IPS-15b (cell line): Measurements from ENCODE around the gene SNAI1.

Experiments
- H3K27me3 ChIP-seq: one replicate; pipeline ENCODE4 v1.6.1; 2013; ENCODE audit warnings: low read length; ENCODE audit not compliant: control insufficient read depth, insufficient read depth
- H3K36me3 ChIP-seq: one replicate; pipeline ENCODE4 v1.6.1; 2013; ENCODE audit warnings: low read length; ENCODE audit not compliant: control insufficient read depth, insufficient read depth
- H3K4me1 ChIP-seq: one replicate; pipeline ENCODE4 v1.6.1; 2013; ENCODE audit warnings: mild to moderate bottlenecking, low read length; ENCODE audit not compliant: control insufficient read depth, insufficient read depth
- H3K4me3 ChIP-seq: one replicate; pipeline ENCODE4 v1.5.1; 2013; ENCODE audit warnings: low read depth, low read length
- H3K9ac ChIP-seq: one replicate; pipeline ENCODE4 v1.6.1; 2013; ENCODE audit warnings: low read depth, mild to moderate bottlenecking, low read length
- H3K9me3 ChIP-seq: one replicate; pipeline ENCODE4 v1.6.1; 2013; ENCODE audit warnings: mild to moderate bottlenecking, low read length; ENCODE audit not compliant: control insufficient read depth, insufficient read depth

SNAI1 gene

GRCh38 chr20:49982346-49983122 is at the start of gene SNAI1:
TSS of gene SNAI1 (plus strand) at chr20:49982980. CDS start at chr20:49983060, 80 bp downstream.
- Histone ChIP-seq H3K9me3 (no peaks in the 10 kb centered on the region), H3K9ac (peak within 1 kb of the TSS; percentile 54), H3K4me3 (peak within 1 kb of the TSS; percentile 85), H3K27me3 (peaks cover 20% of the 10 kb centered on the region), H3K36me3 (peaks cover 9% of the 10 kb centered on the region), H3K4me1 (peaks cover 14% of the 10 kb centered on the region)

- no peak overlapping the region for H3K9ac ChIP-seq
These were observed 47.0 kb upstream of the SNAI1 start for GRCh38 chr20:49935746-49936152.

DNA sequence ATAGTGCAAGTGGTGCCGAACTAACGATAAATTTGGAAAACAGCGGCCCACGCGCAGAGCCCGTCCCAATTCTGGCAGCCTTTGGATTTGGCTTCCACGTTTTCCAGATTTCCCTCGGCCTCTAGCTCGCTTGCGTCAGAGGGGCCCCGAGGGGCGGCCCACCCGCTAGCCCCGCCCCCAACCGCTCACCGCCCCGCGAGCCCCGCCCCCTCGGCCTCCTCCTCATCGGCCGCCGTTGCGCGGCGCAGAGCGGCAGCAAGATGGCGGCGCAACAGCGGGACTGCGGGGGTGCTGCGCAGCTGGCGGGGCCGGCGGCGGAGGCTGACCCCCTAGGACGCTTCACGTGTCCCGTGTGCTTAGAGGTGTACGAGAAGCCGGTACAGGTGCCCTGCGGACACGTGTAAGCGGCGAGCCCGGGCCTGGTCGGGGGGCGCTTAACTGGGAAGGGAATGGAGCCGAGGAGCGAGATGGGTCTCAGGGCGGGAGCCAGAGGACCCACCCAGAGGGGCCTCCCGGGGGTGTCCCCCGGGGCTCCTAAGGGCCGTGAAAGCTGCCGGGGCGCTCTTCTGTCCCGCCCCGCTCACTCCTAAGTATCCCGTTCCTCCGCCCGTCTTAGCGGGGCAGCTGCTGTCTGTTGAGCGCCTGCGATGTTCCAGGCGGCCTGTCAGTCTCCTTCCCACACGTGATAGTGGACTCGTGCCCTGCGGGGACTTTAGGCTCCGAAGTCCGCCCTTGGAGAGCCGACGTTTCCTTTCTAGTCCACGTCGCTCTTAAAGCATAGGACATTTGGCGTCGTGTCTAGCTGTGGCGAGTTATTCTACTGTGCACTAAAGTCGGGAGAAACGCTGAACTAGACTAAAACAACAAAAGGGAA is 46.4 kb upstream of the SNAI1 start, which contains the start of gene RNF114:
Gene RNF114, plus strand, starts transcription at position 245 of the 874 bp plus-strand sequence. Its CDS starts 16 bp downstream, at position 261.
- H3K36me3 ChIP-seq: peaks cover 5% of the 10 kb centered on the region
- peak within 1 kb of the TSS; percentile 81 for H3K9ac ChIP-seq
- H3K4me1 ChIP-seq: peaks cover 10% of the 10 kb centered on the region
- peak within 1 kb of the TSS; percentile 96 for H3K4me3 ChIP-seq
- H3K9me3 ChIP-seq: no peaks in the 10 kb centered on the region
- no peaks in the 10 kb centered on the region for H3K27me3 ChIP-seq

More at GRCh38 chr20:49935746-49936152, 47.0 kb upstream of the SNAI1 start:
- Histone ChIP-seq H3K27me3 (no peaks in the 10 kb centered on the region), H3K4me3 (peak overlapping the region; percentile 26), H3K9me3 (no peaks in the 10 kb centered on the region), H3K36me3 (no peaks in the 10 kb centered on the region), H3K4me1 (peaks cover 10% of the 10 kb centered on the region)

GRCh38 chr20:49937027-49937929 is 45.5 kb upstream of the SNAI1 start:
- H3K4me1 ChIP-seq: peaks cover 10% of the 10 kb centered on the region

DNA sequence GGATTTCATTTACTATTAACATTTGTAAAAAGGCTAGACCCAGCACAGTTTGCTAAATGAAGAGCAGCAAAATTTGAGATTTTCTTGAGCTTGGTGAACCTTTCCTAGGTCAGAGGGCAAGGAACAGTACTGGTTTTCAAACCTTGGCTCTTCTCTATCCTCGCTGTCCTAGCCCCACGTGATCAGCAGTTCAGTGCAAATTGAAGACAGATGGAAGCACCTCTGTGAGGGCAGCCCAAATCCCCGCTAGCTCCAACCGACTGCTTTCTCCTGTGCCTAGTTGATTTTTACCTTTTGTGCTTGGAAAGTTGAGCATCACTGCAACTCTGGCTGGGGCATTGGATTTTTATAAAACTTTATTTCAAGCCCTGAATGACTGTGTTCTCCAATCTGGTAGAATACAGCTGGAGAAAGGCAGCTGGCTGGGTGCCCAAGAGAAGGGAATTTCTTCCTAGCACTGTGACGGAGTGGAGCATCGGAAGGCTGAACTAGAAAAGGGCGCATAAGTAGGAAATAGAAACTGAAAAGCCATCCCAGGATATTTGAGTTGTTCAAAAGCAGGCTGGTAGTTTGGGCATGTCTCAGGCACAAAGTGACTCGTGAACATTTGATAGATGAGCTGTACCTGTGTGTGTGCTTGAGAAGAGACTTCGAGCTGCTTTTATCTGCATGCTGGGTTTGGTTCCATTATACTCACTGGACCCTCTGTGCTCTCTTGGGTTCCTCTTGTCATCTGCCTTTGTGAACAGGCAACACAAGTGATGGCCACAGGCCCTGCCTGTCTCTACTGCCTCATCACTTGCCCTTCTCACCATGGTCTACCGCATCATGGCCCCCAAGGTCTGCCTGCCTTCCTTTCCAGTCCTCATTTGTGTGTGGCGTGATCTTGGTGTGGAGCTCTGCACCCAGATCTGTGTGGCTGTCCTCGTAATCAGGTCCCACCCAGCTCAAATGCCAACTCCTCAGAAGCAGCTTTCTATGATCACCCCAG is 44.3 kb upstream of the SNAI1 start:
- peak overlapping the region; percentile 96 for H3K4me3 ChIP-seq
- H3K4me1 ChIP-seq: peaks cover 10% of the 10 kb centered on the region
- peak overlapping the region; percentile 18 for H3K9ac ChIP-seq

More at GRCh38 chr20:49937027-49937929, 45.5 kb upstream of the SNAI1 start:
- H3K9me3 ChIP-seq: no peaks in the 10 kb centered on the region
- H3K27me3 ChIP-seq: no peaks in the 10 kb centered on the region
- H3K4me3 ChIP-seq: peak overlapping the region; percentile 96
- peaks cover 8% of the 10 kb centered on the region for H3K36me3 ChIP-seq
- H3K9ac ChIP-seq: peak overlapping the region; percentile 81

GRCh38 chr20:49941456-49941855 is 41.3 kb upstream of the SNAI1 start:
- Histone ChIP-seq H3K27me3 (no peaks in the 10 kb centered on the region), H3K9me3 (no peaks in the 10 kb centered on the region), H3K4me3 (no peak overlapping the region), H3K4me1 (peaks cover 10% of the 10 kb centered on the region), H3K9ac (no peak overlapping the region), H3K36me3 (peaks cover 21% of the 10 kb centered on the region)

More for the DNA sequence above, 44.3 kb upstream of the SNAI1 start:
- Histone ChIP-seq H3K27me3 (no peaks in the 10 kb centered on the region), H3K9me3 (no peaks in the 10 kb centered on the region), H3K36me3 (peaks cover 16% of the 10 kb centered on the region)

- Histone ChIP-seq H3K9me3 (no peaks in the 10 kb centered on the region), H3K9ac (no peak overlapping the region), H3K27me3 (no peaks in the 10 kb centered on the region), H3K4me3 (no peak overlapping the region), H3K36me3 (peaks cover 28% of the 10 kb centered on the region), H3K4me1 (peaks cover 10% of the 10 kb centered on the region)
These were observed 40.5 kb upstream of the SNAI1 start for GRCh38 chr20:49942303-49942702.

GRCh38 chr20:49942942-49943341 is 39.8 kb upstream of the SNAI1 start:
- Histone ChIP-seq H3K4me3 (no peak overlapping the region), H3K4me1 (peaks cover 4% of the 10 kb centered on the region), H3K36me3 (peaks cover 30% of the 10 kb centered on the region), H3K9ac (no peak overlapping the region), H3K27me3 (no peaks in the 10 kb centered on the region), H3K9me3 (no peaks in the 10 kb centered on the region)

DNA sequence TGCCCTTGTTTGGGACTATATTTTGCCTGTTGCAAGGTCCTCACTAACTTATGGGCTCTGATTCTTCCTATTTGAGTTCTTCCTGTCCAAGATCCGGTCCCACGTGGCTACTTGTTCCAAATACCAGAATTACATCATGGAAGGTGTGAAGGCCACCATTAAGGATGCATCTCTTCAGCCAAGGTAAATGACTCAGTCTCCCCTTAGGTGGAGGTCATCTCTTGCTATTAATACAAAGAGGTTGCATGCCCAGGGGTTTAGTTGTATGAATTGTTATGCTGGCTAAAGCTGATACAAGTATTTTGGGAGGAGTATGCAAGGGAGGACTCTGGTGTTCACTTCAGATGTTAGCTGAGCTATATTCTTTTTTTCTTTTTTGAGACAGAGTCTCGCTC is 37.5 kb upstream of the SNAI1 start:
- no peak overlapping the region for H3K4me3 ChIP-seq
- H3K27me3 ChIP-seq: no peaks in the 10 kb centered on the region
- H3K36me3 ChIP-seq: peaks cover 48% of the 10 kb centered on the region
- H3K9me3 ChIP-seq: no peaks in the 10 kb centered on the region
- no peaks in the 10 kb centered on the region for H3K4me1 ChIP-seq
- no peak overlapping the region for H3K9ac ChIP-seq

DNA sequence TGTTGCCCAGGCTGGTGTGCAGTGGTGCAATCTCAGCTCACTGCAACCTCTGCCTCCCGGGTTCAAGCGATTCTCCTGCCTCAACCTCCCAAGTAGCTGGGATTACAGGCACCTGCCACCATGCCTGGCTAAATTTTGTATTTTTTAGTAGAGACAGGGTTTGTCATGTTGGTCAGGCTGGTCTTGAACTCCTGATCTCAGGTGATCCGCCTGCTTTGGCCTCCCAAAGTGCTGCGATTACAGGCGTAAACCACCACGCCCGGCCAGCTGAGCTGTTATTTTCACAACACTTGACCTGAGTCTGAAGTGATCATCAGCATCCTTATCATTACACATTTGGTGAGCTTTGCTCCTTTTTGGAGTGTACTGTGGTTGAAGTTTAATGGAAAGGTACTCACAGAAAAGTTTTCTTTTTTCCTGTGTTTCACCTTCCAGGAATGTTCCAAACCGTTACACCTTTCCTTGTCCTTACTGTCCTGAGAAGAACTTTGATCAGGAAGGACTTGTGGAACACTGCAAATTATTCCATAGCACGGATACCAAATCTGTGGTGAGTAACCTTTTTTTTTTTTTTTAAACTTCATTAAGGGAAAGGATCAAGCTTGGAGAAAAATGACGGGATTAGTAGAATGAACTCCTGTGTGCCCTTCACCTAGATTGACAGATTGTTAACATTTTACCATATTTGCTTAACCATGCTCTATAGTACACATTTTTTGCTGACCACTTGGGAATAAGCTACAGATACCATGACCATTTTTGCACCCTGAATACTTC is 36.9 kb upstream of the SNAI1 start:
- Histone ChIP-seq H3K36me3 (peaks cover 52% of the 10 kb centered on the region), H3K4me1 (no peaks in the 10 kb centered on the region), H3K9me3 (no peaks in the 10 kb centered on the region), H3K9ac (no peak overlapping the region), H3K4me3 (no peak overlapping the region), H3K27me3 (no peaks in the 10 kb centered on the region)
